Hepatic stellate cell (primary cell): Measurements from ENCODE around the gene CNTN4.

ENCODE experiments used
- DNase-seq: peaks from one replicate; pipeline ENCODE4 v3.0.0; 2011; ENCODE audit warnings: low spot score

CNTN4 gene

GRCh38 chr3:2701471-2701870 is 602.8 kb downstream of the CNTN4 start:
- no peak for DNase-seq

- DNase-seq: no peak
These were observed 607.6 kb downstream of the CNTN4 start for GRCh38 chr3:2706144-2706835.

- DNase-seq: no peak
These were observed 608.2 kb downstream of the CNTN4 start for GRCh38 chr3:2706836-2707210.

- DNase-seq: no peak
These were observed 612.4 kb downstream of the CNTN4 start for GRCh38 chr3:2711081-2711480.

- no peak for DNase-seq
These were observed 615.3 kb downstream of the CNTN4 start for GRCh38 chr3:2713923-2714322.

GRCh38 chr3:2714834-2715233 is 616.2 kb downstream of the CNTN4 start:
- no peak for DNase-seq

GRCh38 chr3:2727101-2727500 is 628.4 kb downstream of the CNTN4 start:
- DNase-seq: no peak

- DNase-seq: no peak
These were observed 629.1 kb downstream of the CNTN4 start for GRCh38 chr3:2727610-2728318.

GRCh38 chr3:2731843-2732242 is 633.2 kb downstream of the CNTN4 start:
- DNase-seq: no peak

- DNase-seq: no peak
These were observed 636.8 kb downstream of the CNTN4 start for GRCh38 chr3:2735392-2735894.

- no peak for DNase-seq
These were observed 642.9 kb downstream of the CNTN4 start for GRCh38 chr3:2741516-2741915.

GRCh38 chr3:2765002-2765579 is 666.4 kb downstream of the CNTN4 start:
- DNase-seq: no peak

- DNase-seq: no peak
These were observed 671.8 kb downstream of the CNTN4 start for GRCh38 chr3:2770451-2770850.

- DNase-seq: no peak
These were observed 672.5 kb downstream of the CNTN4 start for GRCh38 chr3:2771193-2771592.

GRCh38 chr3:2771741-2772140 is 673.1 kb downstream of the CNTN4 start:
- DNase-seq: no peak

GRCh38 chr3:2772803-2773202 is 674.1 kb downstream of the CNTN4 start:
- no peak for DNase-seq

- DNase-seq: no peak
These were observed 676.0 kb downstream of the CNTN4 start for GRCh38 chr3:2774481-2775249.

GRCh38 chr3:2783261-2783660 is 684.6 kb downstream of the CNTN4 start:
- DNase-seq: no peak

- DNase-seq: no peak
These were observed 686.0 kb downstream of the CNTN4 start for GRCh38 chr3:2784627-2785026.

GRCh38 chr3:2790266-2790815 is 691.7 kb downstream of the CNTN4 start:
- no peak for DNase-seq

GRCh38 chr3:2792432-2792831 is 693.8 kb downstream of the CNTN4 start:
- no peak for DNase-seq

- no peak for DNase-seq
These were observed 695.3 kb downstream of the CNTN4 start for GRCh38 chr3:2793987-2794386.
